Kidney (tissue), 14 donors: Measurements from ENCODE around the gene C22orf23. TPM values are rescaled to one million over a fixed set of nuclear protein-coding genes. Genes with fewer than 3 reads are reported as not detected.

ENCODE experiments used
- DNase-seq, 5 donors: peaks; one replicate each; pipeline ENCODE4 v3.0.0-alpha.2; 2013 to 2020
- FAIRE-seq: peaks from 2 replicates; lab custom pipeline; 2012; peaks lifted over from hg19 to GRCh38; lab: Jason Lieb, UNC
- H3K27ac ChIP-seq, 2 donors: one replicate each; pipeline ENCODE4 v1.7.0; 2013; ENCODE audit warnings: low read depth in 2 of 2, low read length in 2 of 2, inconsistent platforms in 1 of 2
- H3K27me3 ChIP-seq: one replicate; pipeline ENCODE4 v1.7.1; 2013; ENCODE audit warnings: low read length, inconsistent platforms; ENCODE audit not compliant: control insufficient read depth, insufficient read depth
- H3K36me3 ChIP-seq, 3 donors: one replicate each; pipeline versions ENCODE4 v1.7.0 to v1.7.1; 2013; ENCODE audit warnings: low read length in 3 of 3, control low read depth in 1 of 3, inconsistent platforms in 1 of 3; ENCODE audit not compliant: insufficient read depth in 3 of 3, control insufficient read depth in 2 of 3
- H3K4me1 ChIP-seq, 3 donors: one replicate each; pipeline versions ENCODE4 v1.7.0 to v1.7.1; 2013; ENCODE audit warnings: low read length in 3 of 3, inconsistent platforms in 1 of 3, low read depth in 1 of 3; ENCODE audit not compliant: control insufficient read depth in 2 of 3, insufficient read depth in 2 of 3
- H3K4me3 ChIP-seq, 3 donors: one replicate each; pipeline versions ENCODE4 v1.7.0 to v1.8.1; 2013; ENCODE audit warnings: low read length in 3 of 3, control low read depth in 1 of 3, inconsistent platforms in 1 of 3
- H3K9ac ChIP-seq, 3 donors: one replicate each; pipeline versions ENCODE4 v1.7.0 to v1.7.1; 2013; ENCODE audit warnings: low read length in 3 of 3, control low read depth in 1 of 3, inconsistent platforms in 1 of 3
- H3K9me3 ChIP-seq, 3 donors: one replicate each; pipeline versions ENCODE4 v1.7.0 to v1.7.1; 2013; ENCODE audit warnings: low read length in 3 of 3, control low read depth in 1 of 3, inconsistent platforms in 1 of 3; ENCODE audit not compliant: control insufficient read depth in 2 of 3, insufficient read depth in 1 of 3
- intact Hi-C: fragments of 100-400 bp; cut with DNase I; formaldehyde crosslinking; loops from one replicate; pipeline ENCODE4 v1.11.1; 2022
- polyA plus RNA-seq: library from polyadenylated mRNA; stranded (reverse); fragments of 350-450 nt; fragmentation: Illumina TruSeq; extraction: RNeasy Lipid Tissue Mini Kit (QIAGEN cat#74804); gene quantifications from one replicate; pipeline ENCODE4 v1.2.3, GENCODE V29; 2014; ENCODE audit warnings: low read depth, low replicate concordance; ENCODE audit not compliant: insufficient read depth
- total RNA-seq: library from RNA; stranded (reverse); fragmentation: NEBNext Ultra II Directional; extraction: Animal tissue kit (Norgen Biotek cat#: 25700); gene quantifications from one replicate; pipeline ENCODE4 v1.2.1, GENCODE V29; 2021
- TF ChIP-seq, protein P1 (sequence below): IDR thresholded peaks from 3 replicates; pipeline ENCODE4 v1.5.1; 2012; ENCODE audit warnings: mild to moderate bottlenecking, moderate library complexity, borderline replicate concordance; ENCODE audit not compliant: insufficient read depth; ENCODE audit errors: extremely low read depth
- donor health status: control.
- donor health status: control.
- donor health status: control.
- donor health status: control.
- donor health status: control.
- donor health status: DM: yes; HTN: yes; CAD: no.
- donor health status: Normal renal cell carcinoma (clear cell type).

Gene C22orf23
- total and polyA plus RNA-seq, 2 donors from 2014 or later: 0.57 to 1.0 TPM

DNA sequence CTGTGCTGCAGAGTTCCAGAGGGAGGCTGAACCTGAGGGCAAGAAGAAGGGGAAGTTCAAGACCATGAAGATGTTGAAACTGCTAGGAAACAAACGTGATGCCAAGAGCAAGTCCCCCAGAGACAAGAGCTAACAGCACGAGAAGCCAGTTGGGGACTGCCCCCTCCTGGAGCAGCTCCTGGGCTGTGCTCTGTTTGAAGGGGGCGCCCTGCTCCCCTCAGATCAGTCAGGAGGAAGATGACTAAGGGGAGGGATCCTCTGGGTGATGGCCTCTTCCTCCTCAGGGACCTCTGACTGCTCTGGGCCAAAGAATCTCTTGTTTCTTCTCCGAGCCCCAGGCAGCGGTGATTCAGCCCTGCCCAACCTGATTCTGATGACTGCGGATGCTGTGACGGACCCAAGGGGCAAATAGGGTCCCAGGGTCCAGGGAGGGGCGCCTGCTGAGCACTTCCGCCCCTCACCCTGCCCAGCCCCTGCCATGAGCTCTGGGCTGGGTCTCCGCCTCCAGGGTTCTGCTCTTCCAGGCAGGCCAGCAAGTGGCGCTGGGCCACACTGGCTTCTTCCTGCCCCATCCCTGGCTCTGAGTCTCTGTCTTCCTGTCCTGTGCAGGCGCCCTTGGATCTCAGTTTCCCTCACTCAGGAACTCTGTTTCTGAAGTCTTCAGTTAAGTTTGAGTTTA is 12.6 kb downstream of the C22orf23 start:
- FAIRE-seq (no peak), DNase-seq (no peak)
- intact Hi-C loops: no loop called here
- peaks cover 0 to 10% (median 6%) of the 10 kb centered on the region in 3 donors for H3K4me1 ChIP-seq
- no peaks in the 10 kb centered on the region for H3K9me3 ChIP-seq
- H3K27me3 ChIP-seq: no peaks in the 10 kb centered on the region
- peaks cover 0 to 19% (median 11%) of the 10 kb centered on the region in 3 donors for H3K36me3 ChIP-seq
- no peak overlapping the region for H3K4me3 ChIP-seq
- TF ChIP-seq, protein P1, sequence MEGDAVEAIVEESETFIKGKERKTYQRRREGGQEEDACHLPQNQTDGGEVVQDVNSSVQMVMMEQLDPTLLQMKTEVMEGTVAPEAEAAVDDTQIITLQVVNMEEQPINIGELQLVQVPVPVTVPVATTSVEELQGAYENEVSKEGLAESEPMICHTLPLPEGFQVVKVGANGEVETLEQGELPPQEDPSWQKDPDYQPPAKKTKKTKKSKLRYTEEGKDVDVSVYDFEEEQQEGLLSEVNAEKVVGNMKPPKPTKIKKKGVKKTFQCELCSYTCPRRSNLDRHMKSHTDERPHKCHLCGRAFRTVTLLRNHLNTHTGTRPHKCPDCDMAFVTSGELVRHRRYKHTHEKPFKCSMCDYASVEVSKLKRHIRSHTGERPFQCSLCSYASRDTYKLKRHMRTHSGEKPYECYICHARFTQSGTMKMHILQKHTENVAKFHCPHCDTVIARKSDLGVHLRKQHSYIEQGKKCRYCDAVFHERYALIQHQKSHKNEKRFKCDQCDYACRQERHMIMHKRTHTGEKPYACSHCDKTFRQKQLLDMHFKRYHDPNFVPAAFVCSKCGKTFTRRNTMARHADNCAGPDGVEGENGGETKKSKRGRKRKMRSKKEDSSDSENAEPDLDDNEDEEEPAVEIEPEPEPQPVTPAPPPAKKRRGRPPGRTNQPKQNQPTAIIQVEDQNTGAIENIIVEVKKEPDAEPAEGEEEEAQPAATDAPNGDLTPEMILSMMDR: no peak
- no peak overlapping the region for H3K27ac ChIP-seq
- H3K9ac ChIP-seq: no peak overlapping the region

DNA sequence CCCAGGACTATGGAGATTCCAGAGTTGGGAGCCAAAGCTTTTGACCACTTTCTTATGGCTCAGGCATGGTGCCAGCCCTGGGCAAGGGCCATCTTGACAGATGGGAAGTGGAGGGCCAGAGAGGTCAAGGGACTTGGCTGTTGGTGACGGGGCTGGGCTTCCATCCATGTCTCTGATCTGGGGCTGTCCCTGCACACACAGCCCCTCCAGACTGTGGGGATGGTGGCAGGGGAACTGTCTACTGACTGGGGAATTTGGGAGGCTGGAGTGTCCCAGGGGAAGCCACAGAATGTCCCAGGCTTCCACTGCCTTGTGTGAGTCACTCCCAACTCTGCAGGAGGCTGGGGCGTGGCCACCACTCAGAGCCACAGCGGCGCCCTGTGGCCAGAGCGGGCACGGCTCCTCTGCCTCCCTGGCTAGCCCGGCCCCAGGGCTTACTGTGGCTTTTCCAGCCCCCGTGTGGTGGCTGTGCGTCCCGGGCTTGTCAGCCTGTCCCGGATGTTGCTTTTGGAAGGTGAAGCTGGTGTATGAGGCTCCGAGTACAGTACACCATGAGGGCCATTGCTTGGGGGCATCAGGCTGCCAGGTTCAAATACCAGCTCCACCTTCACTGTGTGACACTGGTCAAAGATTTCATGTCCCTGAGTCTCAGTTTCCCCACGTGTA is 19.6 kb downstream of the C22orf23 start:
- Histone ChIP-seq H3K4me1 (peaks cover 0 to 12% (median 12%) of the 10 kb centered on the region in 3 donors), H3K27ac (peak overlapping the region in 1 of 2 donors; percentile 63), H3K9me3 (no peaks in the 10 kb centered on the region), H3K4me3 (no peak overlapping the region), H3K27me3 (no peaks in the 10 kb centered on the region), H3K36me3 (peaks cover 0 to 8% (median 3%) of the 10 kb centered on the region in 3 donors), H3K9ac (no peak overlapping the region)
- TF ChIP-seq, protein P1: peak; percentile 95
- FAIRE-seq: no peak
- peak; percentile 88 to 96 (median 90) for DNase-seq
- intact Hi-C loops: no loop called here

DNA sequence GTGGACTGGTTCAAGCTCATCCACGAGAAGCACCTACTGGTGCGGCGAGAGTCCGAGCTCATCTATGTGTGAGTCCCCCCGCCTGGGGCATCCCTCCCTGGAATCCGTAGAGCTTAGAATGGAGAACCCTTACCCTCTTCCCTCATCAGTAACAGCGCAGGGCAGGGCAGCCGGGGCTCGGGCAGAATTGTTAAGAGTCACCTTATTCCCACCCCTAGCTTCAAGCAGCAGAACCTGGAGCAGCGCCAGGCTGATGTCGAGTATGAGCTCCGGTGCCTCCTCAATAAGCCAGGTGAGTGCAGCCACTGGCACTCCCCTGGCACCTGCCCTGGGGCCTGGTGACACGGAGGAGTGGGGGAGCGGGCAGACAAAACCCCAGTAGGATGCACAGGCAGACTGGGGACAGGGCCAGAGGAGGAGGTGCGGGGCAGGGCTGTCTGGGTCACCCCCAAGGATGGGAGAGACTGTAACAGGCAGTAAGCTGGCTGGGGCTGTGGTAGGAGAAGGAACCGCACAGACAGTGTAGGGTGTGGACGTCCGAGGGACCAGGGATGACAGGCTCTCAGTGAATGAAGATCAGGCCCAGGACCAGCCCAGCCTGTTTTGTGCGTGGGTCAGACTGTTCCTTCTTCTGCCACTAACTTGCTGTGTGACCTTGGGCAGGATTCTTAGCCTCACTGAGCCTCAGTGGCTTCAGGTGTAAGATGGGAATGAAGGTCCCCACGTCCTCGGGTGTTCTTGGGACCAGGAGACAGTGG is 20.4 kb downstream of the C22orf23 start:
- peak in 1 of 5 donors; percentile 84 for DNase-seq
- intact Hi-C loops: no loop called here
- peaks cover 0 to 12% (median 12%) of the 10 kb centered on the region in 3 donors for H3K4me1 ChIP-seq
- peaks cover 0 to 8% (median 3%) of the 10 kb centered on the region in 3 donors for H3K36me3 ChIP-seq
- TF ChIP-seq, protein P1: no peak
- H3K27ac ChIP-seq: peak overlapping the region in 1 of 2 donors; percentile 63
- no peak overlapping the region for H3K4me3 ChIP-seq
- H3K27me3 ChIP-seq: no peaks in the 10 kb centered on the region
- H3K9ac ChIP-seq: no peak overlapping the region
- FAIRE-seq: no peak
- H3K9me3 ChIP-seq: no peaks in the 10 kb centered on the region
